HepG2 (cell line): ENCODE data around the gene STIM1. TPM values are rescaled to one million over a fixed set of nuclear protein-coding genes. Genes with fewer than 3 reads are reported as not detected.
A peak's percentile ranks its signal among the peaks of the same experiment; 100 is the strongest.

Experiments used
- ATF2 ChIP-seq: sonication (generic); formaldehyde crosslinking; IDR thresholded peaks from 2 replicates; pipeline ENCODE4 v1.4.0; 2020; ENCODE audit warnings: missing genetic modification reagents
- CBX2 ChIP-seq, 2 experiments: fragments of 200-600 bp in 1 of 2; sonication (generic); formaldehyde crosslinking in 1 of 2; IDR thresholded peaks; 2 replicates each; pipeline versions ENCODE4 v1.7.0 to v1.8.1; 2018 to 2022; ENCODE audit warnings: low read depth in 2 of 2, low read length in 1 of 2, mild to moderate bottlenecking in 1 of 2, missing genetic modification reagents in 1 of 2
- CBX5 ChIP-seq: sonication (generic); formaldehyde crosslinking; IDR thresholded peaks from 2 replicates; pipeline ENCODE4 v1.4.0; 2020; ENCODE audit warnings: missing genetic modification reagents, borderline replicate concordance
- CEBPG ChIP-seq: IDR thresholded peaks from 2 replicates; pipeline ENCODE4 v1.6.1; 2016
- ESRRA ChIP-seq: sonication (generic); formaldehyde crosslinking; IDR thresholded peaks from 2 replicates; pipeline ENCODE4 v1.5.1; 2020; ENCODE audit warnings: mild to moderate bottlenecking, low read depth, missing genetic modification reagents
- FOSL2 ChIP-seq: sonication (generic); formaldehyde crosslinking; IDR thresholded peaks from 2 replicates; pipeline ENCODE4 v1.4.0; 2020; ENCODE audit warnings: missing genetic modification reagents
- HNF4A ChIP-seq: sonication (generic); formaldehyde crosslinking; IDR thresholded peaks from 2 replicates; pipeline ENCODE4 v1.4.0; 2020; ENCODE audit warnings: missing genetic modification reagents
- MLLT10 ChIP-seq: sonication (generic); formaldehyde crosslinking; IDR thresholded peaks from 2 replicates; pipeline ENCODE4 v1.4.0; 2020; ENCODE audit warnings: missing genetic modification reagents
- MXD3 ChIP-seq: IDR thresholded peaks from 2 replicates; pipeline ENCODE4 v1.6.1; 2016; ENCODE audit warnings: mild to moderate bottlenecking, missing biosample characterization, missing genetic modification reagents
- RXRB ChIP-seq: IDR thresholded peaks from 2 replicates; pipeline ENCODE4 v1.6.1; 2016; ENCODE audit warnings: borderline replicate concordance, missing genetic modification reagents, missing compliant biosample characterization
- TCF7L2 ChIP-seq: IDR thresholded peaks from 2 replicates; pipeline ENCODE4 v1.6.1; 2011; ENCODE audit warnings: mild to moderate bottlenecking, low read depth, low read length, moderate library complexity
- THAP9 ChIP-seq: sonication (generic); formaldehyde crosslinking; IDR thresholded peaks from 2 replicates; pipeline ENCODE4; 2020; ENCODE audit warnings: missing genetic modification reagents, mild to moderate bottlenecking, borderline replicate concordance
- TRAFD1 ChIP-seq: sonication (generic); formaldehyde crosslinking; IDR thresholded peaks from 2 replicates; pipeline ENCODE4 v1.5.1; 2020; ENCODE audit warnings: missing genetic modification reagents, mild to moderate bottlenecking, borderline replicate concordance
- ZBTB25 ChIP-seq: IDR thresholded peaks from 2 replicates; pipeline ENCODE4 v1.6.1; 2018; ENCODE audit warnings: missing genetic modification reagents
- ZBTB44 ChIP-seq: sonication (generic); formaldehyde crosslinking; IDR thresholded peaks from 2 replicates; pipeline ENCODE4 v1.4.0; 2020; ENCODE audit warnings: missing genetic modification reagents
- ZNF382 ChIP-seq: sonication (generic); formaldehyde crosslinking; IDR thresholded peaks from 2 replicates; pipeline ENCODE4 v1.5.0; 2020; ENCODE audit warnings: missing genetic modification reagents, mild to moderate bottlenecking, borderline replicate concordance
- ZNF549 ChIP-seq: sonication (generic); formaldehyde crosslinking; IDR thresholded peaks from 2 replicates; pipeline ENCODE4 v1.5.0; 2020; ENCODE audit warnings: missing genetic modification reagents
- ZNF556 ChIP-seq: sonication (generic); formaldehyde crosslinking; IDR thresholded peaks from 2 replicates; pipeline ENCODE4 v1.4.0; 2020; ENCODE audit warnings: mild to moderate bottlenecking, missing genetic modification reagents, borderline replicate concordance
- ZNF720 ChIP-seq: sonication (generic); formaldehyde crosslinking; IDR thresholded peaks from 2 replicates; pipeline ENCODE4 v1.4.0; 2020; ENCODE audit warnings: missing genetic modification reagents
- ZNF740 ChIP-seq: sonication (generic); formaldehyde crosslinking; IDR thresholded peaks from 2 replicates; pipeline ENCODE4 v1.4.0; 2020; ENCODE audit warnings: missing genetic modification reagents
- polyA plus RNA-seq, 8 experiments: library from polyadenylated mRNA; depleted of rRNA in 3 of 8; stranded (reverse) in 7 of 8; unstranded in 1 of 8; fragments of >200 nt; fragmentation: Illumina TruSeq in 4 of 8; extraction: Trizol in 4 of 8; gene quantifications; 2 replicates each; pipeline versions ENCODE4 v1.2.1 to v1.2.3, GENCODE V29; 2011 to 2016; ENCODE audit warnings: low read depth in 4 of 8, missing spikeins in 1 of 8, mixed read lengths in 1 of 8; ENCODE audit not compliant: insufficient read depth in 1 of 8
- total RNA-seq, 5 experiments: library from RNA; depleted of rRNA; stranded (reverse); fragments of >200 nt; fragmentation: Illumina TruSeq; extraction: Trizol; gene quantifications; 2 replicates each; pipeline ENCODE4 v1.2.3, GENCODE V29; 2016; ENCODE audit warnings: low read depth in 1 of 5

Gene STIM1
- total and polyA plus RNA-seq, 2 of the 13 experiments (the other 11 are each of a cell fraction or from before 2014, with no cell fraction given), result 19.2 to 28.5 TPM

- no peak for TF ChIP-seq THAP9 (CRISPR knock-in tag)
- TF ChIP-seq ATF2 (CRISPR knock-in tag), result peak; percentile 79
- TF ChIP-seq MLLT10, result no peak
- TF ChIP-seq FOSL2, result peak; percentile 33; the same call in 1 of the 2 replicates
- TF ChIP-seq CBX2 (IDR thresholded peaks at IDR 0.05; ENCODE audit: low read depth, low read length), result no peak
- TF ChIP-seq CBX2 (CRISPR knock-in tag; IDR thresholded peaks at IDR 0.05; ENCODE audit: low read depth), result no peak
- TF ChIP-seq CEBPG (CRISPR knock-in tag), result peak; percentile 91
- TF ChIP-seq CBX5, result 0 out of 2 replicates have a peak, but pooled peaks have one; percentile 50
- no peak for TF ChIP-seq ZNF549 (CRISPR knock-in tag)
- no peak for TF ChIP-seq ZNF556 (CRISPR knock-in tag)
- no peak for TF ChIP-seq MXD3 (CRISPR knock-in tag)
- peak; percentile 99 for TF ChIP-seq HNF4A
- TF ChIP-seq ZBTB44 (CRISPR knock-in tag), result no peak
- TF ChIP-seq TRAFD1 (CRISPR knock-in tag), result no peak
- TF ChIP-seq ZNF720, result no peak
- no peak for TF ChIP-seq ZNF382 (CRISPR knock-in tag)
- no peak for TF ChIP-seq TCF7L2
- no peak for TF ChIP-seq ESRRA (CRISPR knock-in tag)
- TF ChIP-seq ZBTB25 (CRISPR knock-in tag), result 0 out of 2 replicates have a peak, but pooled peaks have one; percentile 22
- no peak for TF ChIP-seq ZNF740 (CRISPR knock-in tag)
- TF ChIP-seq RXRB, result peak; percentile 83; the same call in 1 of the 2 replicates
Observed at GRCh38 chr11:3933165-3933628, 77.7 kb downstream of the STIM1 start (continued).
